K562 (cell line): ENCODE data around the gene SYNGR3. TPM values are rescaled to one million over a fixed set of nuclear protein-coding genes. Genes with fewer than 3 reads are reported as not detected.

Experiments used
- BCL6 ChIP-seq: fragments of 250-450 bp; sonication (Bioruptor Pico); IDR thresholded peaks from 2 replicates; pipeline ENCODE4 v1.4.0; 2020
- CCAR2 ChIP-seq: fragments of 200-400 bp; formaldehyde crosslinking; IDR thresholded peaks from 2 replicates; pipeline ENCODE4 v1.6.1; 2017; ENCODE audit warnings: mild to moderate bottlenecking, low read depth, low read length
- EGR1 ChIP-seq: fragments of 450-650 bp; conservative IDR thresholded peaks from 2 replicates; pipeline ENCODE4 v1.6.1; 2017; ENCODE audit warnings: mild to moderate bottlenecking
- HNRNPL ChIP-seq: fragments of 200-400 bp; formaldehyde crosslinking; IDR thresholded peaks from 2 replicates; pipeline ENCODE4 v1.6.1; 2017; ENCODE audit warnings: low read depth, mild to moderate bottlenecking, low read length
- LCOR ChIP-seq: sonication (generic); formaldehyde crosslinking; IDR thresholded peaks from 2 replicates; pipeline ENCODE4 v1.8.0; 2022; ENCODE audit warnings: mild to moderate bottlenecking, missing genetic modification reagents
- MNT ChIP-seq, 2 experiments: fragments of 450-650 bp; conservative IDR thresholded peaks; 2 replicates each; pipeline ENCODE4 v1.6.1; 2017; ENCODE audit warnings: mild to moderate bottlenecking in 2 of 2, moderate library complexity in 2 of 2
- OTX1 ChIP-seq: fragments of 450-650 bp; formaldehyde crosslinking; IDR thresholded peaks from 2 replicates; pipeline ENCODE4 v1.4.0; 2022; ENCODE audit warnings: mild to moderate bottlenecking
- PBX2 ChIP-seq, 2 experiments: IDR thresholded peaks in 1 of 2; conservative IDR thresholded peaks in 1 of 2; 2 replicates each; pipeline ENCODE4 v1.6.1; 2016; ENCODE audit warnings: low read depth in 2 of 2, mild to moderate bottlenecking in 1 of 2, missing compliant biosample characterization in 1 of 2, missing genetic modification characterization in 1 of 2, moderate library complexity in 1 of 2
- POLR2AphosphoS5 ChIP-seq: IDR thresholded peaks from 2 replicates; pipeline ENCODE4 v1.6.1; 2011; ENCODE audit warnings: mild to moderate bottlenecking, low read depth, low read length, moderate library complexity; ENCODE audit not compliant: control insufficient read depth, insufficient read depth
- SPI1 ChIP-seq: IDR thresholded peaks from 2 replicates; pipeline ENCODE4 v1.6.1; 2011; ENCODE audit warnings: low read depth, low read length, control low read depth, borderline replicate concordance
- SRSF7 ChIP-seq: fragments of 200-400 bp; formaldehyde crosslinking; optimal IDR thresholded peaks from 2 replicates; pipeline ENCODE3; 2017; ENCODE audit warnings: mild to moderate bottlenecking, low read depth, low read length
- TAF7 ChIP-seq: fragments of 450-650 bp; IDR thresholded peaks from 2 replicates; pipeline ENCODE4 v1.6.1; 2016; ENCODE audit warnings: missing genetic modification characterization, missing compliant biosample characterization
- TRIM25 ChIP-seq: fragments of 450-650 bp; IDR thresholded peaks from 2 replicates; pipeline ENCODE4 v1.7.0; 2016; ENCODE audit warnings: borderline replicate concordance
- ZBTB7A ChIP-seq: IDR thresholded peaks from 2 replicates; pipeline ENCODE4 v1.6.1; 2011; ENCODE audit warnings: low read depth, mild to moderate bottlenecking, low read length, moderate library complexity, borderline replicate concordance; ENCODE audit not compliant: control insufficient read depth
- ZHX1 ChIP-seq: fragments of 150-350 bp; conservative IDR thresholded peaks from 2 replicates; pipeline ENCODE4 v1.6.1; 2014; ENCODE audit warnings: low read length
- ZNF23 ChIP-seq: fragments of 250-450 bp; sonication (Bioruptor Pico); IDR thresholded peaks from 2 replicates; pipeline ENCODE4 v1.4.0; 2020; ENCODE audit warnings: mild to moderate bottlenecking
- polyA plus RNA-seq, 8 experiments: library from polyadenylated mRNA; depleted of rRNA in 4 of 8; stranded (reverse) in 5 of 8; unstranded in 3 of 8; fragments of >200 nt; fragmentation: Nextera tagmentation in 2 of 8; fragmentation: Illumina TruSeq in 1 of 8; extraction: Ambion mirVana in 2 of 8; extraction: Trizol in 1 of 8; gene quantifications; 2 replicates each; pipeline versions ENCODE4 v1.2.1 to v1.2.3, GENCODE V29; 2011 to 2014; ENCODE audit warnings: inconsistent platforms in 1 of 8, missing spikeins in 1 of 8
- total RNA-seq, 7 experiments: library from RNA; depleted of rRNA in 6 of 7; stranded (reverse); fragments of >200 nt in 6 of 7; fragmentation: Illumina TruSeq in 2 of 7; extraction: Trizol in 2 of 7; gene quantifications; 2 replicates each; pipeline versions ENCODE4 v1.2.1 to v1.2.3, GENCODE V29; 2011 to 2021; ENCODE audit warnings: low replicate concordance in 1 of 7

Gene SYNGR3
- total and polyA plus RNA-seq, 9 of the 15 experiments (the other 6 are each of a cell fraction or from before 2014, with no cell fraction given): 3.7 to 69.2 (median 36.3) TPM

- TF ChIP-seq ZNF23 (CRISPR knock-in tag) (no peak), TRIM25 (0 out of 2 replicates have a peak, but pooled peaks have one; percentile 38), ZBTB7A (peak; percentile 80; the same call in 1 of the 2 replicates), ZHX1 (no peak), CCAR2 (no peak), MNT (conservative IDR thresholded peaks at IDR 0.05) (peak; percentile 24 to 43; a peak in 3 of 4 replicates), TAF7 (peak; percentile 60; the same call in 1 of the 2 replicates), POLR2AphosphoS5 (no peak), SPI1 (peak; percentile 71), OTX1 (CRISPR knock-in tag) (no peak), LCOR (no peak), HNRNPL (no peak), BCL6 (CRISPR knock-in tag) (no peak), PBX2 (CRISPR knock-in tag; IDR thresholded peaks at IDR 0.05; ENCODE audit: low read depth) (no peak), PBX2 (tag; conservative IDR thresholded peaks at IDR 0.05; ENCODE audit: low read depth) (no peak), SRSF7 (no peak), EGR1 (peak; percentile 58)
Measured at GRCh38 chr16:1942810-1943726, 46.7 kb upstream of the SYNGR3 start, which contains the start of gene MSRB1 (continued).
